Activated B cell treated with CpG ODN at 0.5 μM for 24 hours (primary cell): Measurements from ENCODE around the gene TASOR2. TPM values are rescaled to one million over a fixed set of nuclear protein-coding genes. Genes with fewer than 3 reads are reported as not detected.

Experiments used
- ATAC-seq: fragments of 200-7000 bp; cut with Tn5 transposase; one replicate; pipeline ENCODE4 v1.10.0; 2021; ENCODE audit warnings: low read depth, mild to moderate bottlenecking, moderate library complexity
- CTCF ChIA-PET: fragments of 350-600 bp; sonication (Branson Sonifier 250); formaldehyde crosslinking; loops from one replicate; lab custom pipeline; 2021; ENCODE audit warnings: antibody characterized with exemption; lab: Charles Lee
- POLR2A ChIA-PET: fragments of 350-600 bp; sonication (Branson Sonifier 250); formaldehyde crosslinking; loops from one replicate; lab custom pipeline; 2021; ENCODE audit warnings: antibody characterized with exemption; lab: Charles Lee
- DNase-seq: peaks from one replicate; pipeline ENCODE4 v3.0.0; 2022
- H3K27ac Mint-ChIP-seq: one replicate; pipeline ENCODE4 v1.8.0; 2020; ENCODE audit warnings: mixed read lengths
- H3K27me3 Mint-ChIP-seq: one replicate; pipeline ENCODE4 v1.8.0; 2021; ENCODE audit warnings: mixed read lengths
- H3K36me3 Mint-ChIP-seq: one replicate; pipeline ENCODE4 v1.8.0; 2021; ENCODE audit warnings: low read depth, mixed read lengths
- H3K4me1 Mint-ChIP-seq: one replicate; pipeline ENCODE4 v1.8.0; 2021; ENCODE audit warnings: mixed read lengths
- H3K4me3 Mint-ChIP-seq: one replicate; pipeline ENCODE4 v1.8.0; 2020; ENCODE audit warnings: mild to moderate bottlenecking, mixed read lengths
- H3K9me3 Mint-ChIP-seq: one replicate; pipeline ENCODE4 v1.8.0; 2020; ENCODE audit warnings: mixed read lengths
- CTCF ChIP-seq: fragments of 200-600 bp; IDR thresholded peaks from one replicate; pipeline ENCODE4 v1.8.0; 2022; ENCODE audit warnings: antibody characterized with exemption, mild to moderate bottlenecking
- intact Hi-C: fragments of 100-400 bp; cut with micrococcal nuclease; formaldehyde crosslinking; loops from one replicate; pipeline ENCODE4 v1.15.1; 2024
- total RNA-seq: library from RNA; stranded (reverse); gene quantifications from 2 replicates; pipeline ENCODE4 v1.2.3, GENCODE V29; 2022

TASOR2 gene
- total RNA-seq, 1 donor from 2014 or later: 81.4 TPM

GRCh38 chr10:5698062-5698461 is 13.4 kb downstream of the TASOR2 start:
- no peaks in the 10 kb centered on the region for H3K9me3 Mint-ChIP-seq
- H3K4me3 Mint-ChIP-seq: no peak overlapping the region
- no peaks in the 10 kb centered on the region for H3K36me3 Mint-ChIP-seq
- POLR2A ChIA-PET: interaction anchor here (0.9 kb wide), 1 partner anchor 32 kb away, joined by 3 read pairs; the partner anchor contains the start of gene ASB13
- ATAC-seq: no peak
- CTCF ChIA-PET: no interaction called here
- TF ChIP-seq CTCF: no peak
- no peak for DNase-seq
- intact Hi-C loops: no loop called here
- no peaks in the 10 kb centered on the region for H3K27me3 Mint-ChIP-seq
- no peak overlapping the region for H3K27ac Mint-ChIP-seq
- H3K4me1 Mint-ChIP-seq: peaks cover 50% of the 10 kb centered on the region

GRCh38 chr10:5708356-5708755 is 23.7 kb downstream of the TASOR2 start:
- ChIA-PET POLR2A (no interaction called here), CTCF (interaction anchor here (1.3 kb wide), 1 partner anchor 8 kb away, joined by 3 read pairs; no protein-coding TSS in a partner anchor)
- peaks cover 69% of the 10 kb centered on the region for H3K4me1 Mint-ChIP-seq
- no peak for TF ChIP-seq CTCF
- peaks cover 3% of the 10 kb centered on the region for H3K36me3 Mint-ChIP-seq
- peak overlapping the region; percentile 1 for H3K27ac Mint-ChIP-seq
- DNase-seq (no peak), ATAC-seq (no peak)
- H3K4me3 Mint-ChIP-seq: no peak overlapping the region
- H3K27me3 Mint-ChIP-seq: no peaks in the 10 kb centered on the region
- intact Hi-C loops: no loop called here
- H3K9me3 Mint-ChIP-seq: no peaks in the 10 kb centered on the region

- Mint-ChIP-seq H3K27ac (no peak overlapping the region), H3K4me3 (peak overlapping the region; percentile 11), H3K36me3 (peaks cover 3% of the 10 kb centered on the region), H3K9me3 (no peaks in the 10 kb centered on the region), H3K27me3 (no peaks in the 10 kb centered on the region), H3K4me1 (peaks cover 70% of the 10 kb centered on the region)
- DNase-seq (no peak), ATAC-seq (no peak)
- CTCF ChIA-PET: interaction anchor here (1.1 kb wide), 1 partner anchor 176 kb away, joined by 3 read pairs; no protein-coding TSS in a partner anchor
- POLR2A ChIA-PET: interaction anchor here (0.6 to 1.2 kb wide), 2 partner anchors 17 to 161 kb away, joined by 3 read pairs; no protein-coding TSS in a partner anchor
- intact Hi-C loops: loop anchor here (2.0 to 10.0 kb wide), 3 partner anchors 17 to 265 kb away; no protein-coding TSS in a partner anchor
- no peak for TF ChIP-seq CTCF
These were observed 25.2 kb downstream of the TASOR2 start for GRCh38 chr10:5709865-5710264.

- no peaks in the 10 kb centered on the region for H3K9me3 Mint-ChIP-seq
- ATAC-seq (no peak), DNase-seq (no peak)
- TF ChIP-seq CTCF: no peak
- peaks cover 69% of the 10 kb centered on the region for H3K4me1 Mint-ChIP-seq
- no peak overlapping the region for H3K27ac Mint-ChIP-seq
- POLR2A ChIA-PET: interaction anchor here (1.4 kb wide), 1 partner anchor 18 kb away, joined by 4 read pairs; no protein-coding TSS in a partner anchor
- CTCF ChIA-PET: interaction anchor here (1.1 kb wide), 1 partner anchor 175 kb away, joined by 3 read pairs; no protein-coding TSS in a partner anchor
- H3K4me3 Mint-ChIP-seq: peak overlapping the region; percentile 52
- intact Hi-C loops: loop anchor here (1.0 to 10.0 kb wide), 4 partner anchors 18 to 266 kb away; no protein-coding TSS in a partner anchor
- no peaks in the 10 kb centered on the region for H3K27me3 Mint-ChIP-seq
- peaks cover 3% of the 10 kb centered on the region for H3K36me3 Mint-ChIP-seq
These were observed 26.2 kb downstream of the TASOR2 start for GRCh38 chr10:5710859-5711258.

GRCh38 chr10:5711642-5712041 is 27.0 kb downstream of the TASOR2 start:
- peak overlapping the region; percentile 52 for H3K4me3 Mint-ChIP-seq
- intact Hi-C loops: loop anchor here (1.0 to 10.0 kb wide), 4 partner anchors 19 to 267 kb away; no protein-coding TSS in a partner anchor
- H3K36me3 Mint-ChIP-seq: peaks cover 3% of the 10 kb centered on the region
- no peak for DNase-seq
- peak overlapping the region; percentile 37 for H3K27ac Mint-ChIP-seq
- no peaks in the 10 kb centered on the region for H3K9me3 Mint-ChIP-seq
- TF ChIP-seq CTCF: no peak
- POLR2A ChIA-PET: interaction anchor here (1.2 to 1.6 kb wide), 4 partner anchors 9 to 102 kb away, joined by 4 to 7 read pairs (median 5); partner anchors contain the start of genes GDI2 and TASOR2
- ATAC-seq: no peak
- no peaks in the 10 kb centered on the region for H3K27me3 Mint-ChIP-seq
- H3K4me1 Mint-ChIP-seq: peaks cover 72% of the 10 kb centered on the region
- CTCF ChIA-PET: no interaction called here
